ENCODE data around the gene MCU.

GRCh38 chr10:72925951-72926465 is 234.1 kb downstream of the MCU start:
- no peak for TF ChIP-seq POLR2A (IDR thresholded peaks at IDR 0.05)
- TF ChIP-seq, protein P1, sequence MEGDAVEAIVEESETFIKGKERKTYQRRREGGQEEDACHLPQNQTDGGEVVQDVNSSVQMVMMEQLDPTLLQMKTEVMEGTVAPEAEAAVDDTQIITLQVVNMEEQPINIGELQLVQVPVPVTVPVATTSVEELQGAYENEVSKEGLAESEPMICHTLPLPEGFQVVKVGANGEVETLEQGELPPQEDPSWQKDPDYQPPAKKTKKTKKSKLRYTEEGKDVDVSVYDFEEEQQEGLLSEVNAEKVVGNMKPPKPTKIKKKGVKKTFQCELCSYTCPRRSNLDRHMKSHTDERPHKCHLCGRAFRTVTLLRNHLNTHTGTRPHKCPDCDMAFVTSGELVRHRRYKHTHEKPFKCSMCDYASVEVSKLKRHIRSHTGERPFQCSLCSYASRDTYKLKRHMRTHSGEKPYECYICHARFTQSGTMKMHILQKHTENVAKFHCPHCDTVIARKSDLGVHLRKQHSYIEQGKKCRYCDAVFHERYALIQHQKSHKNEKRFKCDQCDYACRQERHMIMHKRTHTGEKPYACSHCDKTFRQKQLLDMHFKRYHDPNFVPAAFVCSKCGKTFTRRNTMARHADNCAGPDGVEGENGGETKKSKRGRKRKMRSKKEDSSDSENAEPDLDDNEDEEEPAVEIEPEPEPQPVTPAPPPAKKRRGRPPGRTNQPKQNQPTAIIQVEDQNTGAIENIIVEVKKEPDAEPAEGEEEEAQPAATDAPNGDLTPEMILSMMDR (IDR thresholded peaks at IDR 0.05), result no peak
